ENCODE results near the gene NUCB2.

DNA sequence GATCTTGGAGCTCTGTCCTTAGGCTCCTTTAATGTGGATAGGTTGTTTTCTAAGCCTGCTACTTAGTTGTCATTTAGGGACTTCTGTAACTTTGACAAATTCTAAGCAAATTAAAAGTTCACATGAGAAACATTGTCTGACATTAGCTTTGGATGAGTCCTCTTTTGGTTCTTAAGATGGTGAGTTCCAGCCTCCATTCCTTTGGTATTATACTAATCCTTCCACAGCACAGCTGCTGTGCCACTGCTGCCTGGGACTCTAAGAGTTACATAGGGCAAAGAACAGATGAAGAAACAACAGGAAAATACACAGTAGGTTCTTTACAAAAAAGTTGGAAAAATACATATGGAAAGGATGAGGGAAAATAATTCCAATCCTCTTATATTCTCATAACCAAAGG lies 43.4 kb upstream of the NUCB2 start:
- TF ChIP-seq, protein P1, sequence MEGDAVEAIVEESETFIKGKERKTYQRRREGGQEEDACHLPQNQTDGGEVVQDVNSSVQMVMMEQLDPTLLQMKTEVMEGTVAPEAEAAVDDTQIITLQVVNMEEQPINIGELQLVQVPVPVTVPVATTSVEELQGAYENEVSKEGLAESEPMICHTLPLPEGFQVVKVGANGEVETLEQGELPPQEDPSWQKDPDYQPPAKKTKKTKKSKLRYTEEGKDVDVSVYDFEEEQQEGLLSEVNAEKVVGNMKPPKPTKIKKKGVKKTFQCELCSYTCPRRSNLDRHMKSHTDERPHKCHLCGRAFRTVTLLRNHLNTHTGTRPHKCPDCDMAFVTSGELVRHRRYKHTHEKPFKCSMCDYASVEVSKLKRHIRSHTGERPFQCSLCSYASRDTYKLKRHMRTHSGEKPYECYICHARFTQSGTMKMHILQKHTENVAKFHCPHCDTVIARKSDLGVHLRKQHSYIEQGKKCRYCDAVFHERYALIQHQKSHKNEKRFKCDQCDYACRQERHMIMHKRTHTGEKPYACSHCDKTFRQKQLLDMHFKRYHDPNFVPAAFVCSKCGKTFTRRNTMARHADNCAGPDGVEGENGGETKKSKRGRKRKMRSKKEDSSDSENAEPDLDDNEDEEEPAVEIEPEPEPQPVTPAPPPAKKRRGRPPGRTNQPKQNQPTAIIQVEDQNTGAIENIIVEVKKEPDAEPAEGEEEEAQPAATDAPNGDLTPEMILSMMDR (IDR thresholded peaks at IDR 0.05; ENCODE audit: low read depth, low read length): no peak
- TF ChIP-seq POLR2A (IDR thresholded peaks at IDR 0.05; ENCODE audit: extremely low read depth, insufficient read length): no peak
- TF ChIP-seq, protein P2, sequence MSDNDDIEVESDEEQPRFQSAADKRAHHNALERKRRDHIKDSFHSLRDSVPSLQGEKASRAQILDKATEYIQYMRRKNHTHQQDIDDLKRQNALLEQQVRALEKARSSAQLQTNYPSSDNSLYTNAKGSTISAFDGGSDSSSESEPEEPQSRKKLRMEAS (IDR thresholded peaks at IDR 0.05; ENCODE audit: low read depth, low read length): no peak
